Measurements from ENCODE around the gene IRX3.

IRX3 gene

GRCh38 chr16:54313789-54314188 lies 27.2 kb upstream of the IRX3 start:
- no peak for DNase-seq (ENCODE audit: low read depth)
- no peak overlapping the region for H3K4me3 ChIP-seq (ENCODE audit: low read depth, low read length)
- TF ChIP-seq CTCF (IDR thresholded peaks at IDR 0.05; ENCODE audit: control insufficient read depth, extremely low read depth, insufficient read depth), result no peak

- no peak for DNase-seq (ENCODE audit: low read depth)
- no peak overlapping the region for H3K4me3 ChIP-seq (ENCODE audit: low read depth, low read length)
- TF ChIP-seq CTCF (IDR thresholded peaks at IDR 0.05; ENCODE audit: control insufficient read depth, extremely low read depth, insufficient read depth), result no peak
Observed at GRCh38 chr16:54312502-54312991, 26.0 kb upstream of the IRX3 start.

GRCh38 chr16:54309341-54309740 lies 22.8 kb upstream of the IRX3 start:
- no peak overlapping the region for H3K4me3 ChIP-seq (ENCODE audit: low read depth, low read length)
- DNase-seq (ENCODE audit: low read depth), result no peak
- no peak for TF ChIP-seq CTCF (IDR thresholded peaks at IDR 0.05; ENCODE audit: control insufficient read depth, extremely low read depth, insufficient read depth)

- H3K4me3 ChIP-seq (ENCODE audit: low read depth, low read length), result no peak overlapping the region
- DNase-seq (ENCODE audit: low read depth), result no peak
- TF ChIP-seq CTCF (IDR thresholded peaks at IDR 0.05; ENCODE audit: control insufficient read depth, extremely low read depth, insufficient read depth), result no peak
Observed at GRCh38 chr16:54305080-54305479, 18.5 kb upstream of the IRX3 start.

GRCh38 chr16:54303613-54304012 lies 17.0 kb upstream of the IRX3 start:
- no peak for DNase-seq (ENCODE audit: low read depth)
- no peak overlapping the region for H3K4me3 ChIP-seq (ENCODE audit: low read depth, low read length)
- TF ChIP-seq CTCF (IDR thresholded peaks at IDR 0.05; ENCODE audit: control insufficient read depth, extremely low read depth, insufficient read depth), result no peak

- TF ChIP-seq CTCF (IDR thresholded peaks at IDR 0.05; ENCODE audit: control insufficient read depth, extremely low read depth, insufficient read depth), result no peak
Observed at GRCh38 chr16:54297154-54297553, 10.6 kb upstream of the IRX3 start.

GRCh38 chr16:54296543-54296942 lies 10.0 kb upstream of the IRX3 start:
- TF ChIP-seq CTCF (IDR thresholded peaks at IDR 0.05; ENCODE audit: control insufficient read depth, extremely low read depth, insufficient read depth), result no peak
- H3K4me3 ChIP-seq (ENCODE audit: low read depth, low read length), result no peak overlapping the region
- DNase-seq (ENCODE audit: low read depth), result no peak

More at GRCh38 chr16:54297154-54297553, 10.6 kb upstream of the IRX3 start:
- no peak for DNase-seq (ENCODE audit: low read depth)
- no peak overlapping the region for H3K4me3 ChIP-seq (ENCODE audit: low read depth, low read length)

Data from LNCaP clone FGC (cell line).